ENCODE measurements around the gene KSR2. TPM values are rescaled to one million over a fixed set of nuclear protein-coding genes. Genes with fewer than 3 reads are reported as not detected.

Gene KSR2
- total RNA-seq, 1 experiment from 2014 or later: 2.0 TPM

GRCh38 chr12:117538926-117539325, 429.9 kb downstream of the KSR2 start:
- Histone ChIP-seq H3K4me2 (no peak overlapping the region), H3K27ac (no peak overlapping the region), H3K79me2 (ENCODE audit: low read depth) (no peaks in the 10 kb centered on the region), H3K4me3 (no peak overlapping the region), H3F3A (ENCODE audit: insufficient read depth, low read depth) (no peaks in the 10 kb centered on the region), H3K36me3 (ENCODE audit: low read depth) (no peaks in the 10 kb centered on the region), H4K20me1 (ENCODE audit: insufficient read depth) (no peaks in the 10 kb centered on the region), H3K9me3 (ENCODE audit: insufficient read depth, low read depth) (no peaks in the 10 kb centered on the region), H3K27me3 (ENCODE audit: insufficient read depth, low read depth) (peaks cover 29% of the 10 kb centered on the region), H3K4me1 (replicated peaks; ENCODE audit: insufficient read depth) (no peaks in the 10 kb centered on the region), H2AFZ (no peak overlapping the region), H3K9me2 (ENCODE audit: insufficient read depth) (no peaks in the 10 kb centered on the region)
- no TSS peak for BruUV-seq (replicated peaks)
- DNase-seq: no peak
- ChIA-PET CTCF (no interaction called here), POLR2A (ENCODE audit: unreplicated experiment) (no interaction called here)
- no peak for TF ChIP-seq CTCF (conservative IDR thresholded peaks at IDR 0.05)
- TF ChIP-seq EZH2 (IDR thresholded peaks at IDR 0.05; ENCODE audit: low read depth): no peak
- intact Hi-C loops (cut with micrococcal nuclease; ENCODE audit: unreplicated experiment): no loop called here

GRCh38 chr12:117538032-117538690, 430.6 kb downstream of the KSR2 start:
- no peak overlapping the region for H3K4me3 ChIP-seq
- no peak for TF ChIP-seq CTCF (conservative IDR thresholded peaks at IDR 0.05)
- ChIA-PET POLR2A (ENCODE audit: unreplicated experiment) (no interaction called here), CTCF (no interaction called here)
- no peak for DNase-seq
- no peak overlapping the region for H3K4me2 ChIP-seq
- H3K9me3 ChIP-seq (ENCODE audit: insufficient read depth, low read depth): no peaks in the 10 kb centered on the region
- H3K4me1 ChIP-seq (replicated peaks; ENCODE audit: insufficient read depth): no peaks in the 10 kb centered on the region
- no peak overlapping the region for H2AFZ ChIP-seq
- peaks cover 26% of the 10 kb centered on the region for H3K27me3 ChIP-seq (ENCODE audit: insufficient read depth, low read depth)
- H3K79me2 ChIP-seq (ENCODE audit: low read depth): no peaks in the 10 kb centered on the region
- intact Hi-C loops (cut with micrococcal nuclease; ENCODE audit: unreplicated experiment): no loop called here
- no peaks in the 10 kb centered on the region for H4K20me1 ChIP-seq (ENCODE audit: insufficient read depth)
- no TSS peak for BruUV-seq (replicated peaks)
- no peaks in the 10 kb centered on the region for H3K36me3 ChIP-seq (ENCODE audit: low read depth)
- no peak overlapping the region for H3K27ac ChIP-seq
- H3F3A ChIP-seq (ENCODE audit: insufficient read depth, low read depth): no peaks in the 10 kb centered on the region
- no peaks in the 10 kb centered on the region for H3K9me2 ChIP-seq (ENCODE audit: insufficient read depth)

GRCh38 chr12:117533687-117534086, 435.1 kb downstream of the KSR2 start:
- no peak overlapping the region for H3K27ac ChIP-seq
- H3K4me2 ChIP-seq: no peak overlapping the region
- H4K20me1 ChIP-seq (ENCODE audit: insufficient read depth): no peaks in the 10 kb centered on the region; the same call in 1 of the 2 replicates
- CTCF ChIA-PET: no interaction called here
- no peaks in the 10 kb centered on the region for H3K9me3 ChIP-seq (ENCODE audit: insufficient read depth, low read depth)
- no TSS peak for BruUV-seq (replicated peaks)
- no peaks in the 10 kb centered on the region for H3K79me2 ChIP-seq (ENCODE audit: low read depth)
- POLR2A ChIA-PET (ENCODE audit: unreplicated experiment): no interaction called here
- H3K36me3 ChIP-seq (ENCODE audit: low read depth): no peaks in the 10 kb centered on the region
- TF ChIP-seq CTCF (conservative IDR thresholded peaks at IDR 0.05) (no peak), EZH2 (IDR thresholded peaks at IDR 0.05; ENCODE audit: low read depth) (no peak)
- no peaks in the 10 kb centered on the region for H3F3A ChIP-seq (ENCODE audit: insufficient read depth, low read depth)
- H2AFZ ChIP-seq: no peak overlapping the region
- peaks cover 39% of the 10 kb centered on the region for H3K27me3 ChIP-seq (ENCODE audit: insufficient read depth, low read depth)
- H3K9me2 ChIP-seq (ENCODE audit: insufficient read depth): no peaks in the 10 kb centered on the region
- intact Hi-C loops (cut with micrococcal nuclease; ENCODE audit: unreplicated experiment): no loop called here
- peak in 1 of 2 experiments; percentile 37 for DNase-seq
- no peak overlapping the region for H3K4me3 ChIP-seq
- no peaks in the 10 kb centered on the region for H3K4me1 ChIP-seq (replicated peaks; ENCODE audit: insufficient read depth)
